GM19438 (cell line): ENCODE results near the gene TINAGL1.

ENCODE experiments used
- ATAC-seq: cut with Tn5 transposase; IDR thresholded peaks from one replicate; pipeline ENCODE4 v1.9.1; 2021; ENCODE audit warnings: low read depth; ENCODE audit not compliant: unreplicated experiment

The TINAGL1 gene

DNA sequence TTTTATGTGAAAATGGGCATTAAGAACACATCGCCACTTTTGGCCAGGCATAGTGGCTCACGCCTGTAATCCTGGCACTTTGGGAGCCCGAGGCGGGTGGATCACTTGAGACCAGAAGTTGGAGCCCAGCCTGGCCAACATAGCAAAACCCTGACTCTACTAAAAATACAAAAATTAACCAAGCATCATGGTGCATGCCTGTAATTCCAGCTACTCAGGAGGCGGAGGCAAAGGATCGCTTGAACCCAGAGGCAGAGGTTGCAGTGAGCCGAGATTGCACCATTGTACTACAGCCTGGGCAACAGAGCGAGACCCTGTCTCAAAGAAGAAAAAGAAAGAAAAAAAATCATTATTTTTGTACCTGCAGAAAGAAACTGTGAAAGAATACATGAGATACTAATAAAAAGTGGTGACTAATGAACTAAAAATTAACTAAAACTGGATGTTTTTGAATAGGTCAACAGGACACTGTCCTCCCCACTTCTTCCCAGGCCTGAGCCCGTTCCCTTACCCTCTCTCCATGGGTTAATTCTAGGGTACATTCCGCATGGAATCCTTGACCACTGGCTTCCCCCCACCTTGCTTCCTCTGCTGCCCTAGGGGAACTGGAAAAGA lies 8.3 kb upstream of the TINAGL1 start:
- no peak for ATAC-seq

DNA sequence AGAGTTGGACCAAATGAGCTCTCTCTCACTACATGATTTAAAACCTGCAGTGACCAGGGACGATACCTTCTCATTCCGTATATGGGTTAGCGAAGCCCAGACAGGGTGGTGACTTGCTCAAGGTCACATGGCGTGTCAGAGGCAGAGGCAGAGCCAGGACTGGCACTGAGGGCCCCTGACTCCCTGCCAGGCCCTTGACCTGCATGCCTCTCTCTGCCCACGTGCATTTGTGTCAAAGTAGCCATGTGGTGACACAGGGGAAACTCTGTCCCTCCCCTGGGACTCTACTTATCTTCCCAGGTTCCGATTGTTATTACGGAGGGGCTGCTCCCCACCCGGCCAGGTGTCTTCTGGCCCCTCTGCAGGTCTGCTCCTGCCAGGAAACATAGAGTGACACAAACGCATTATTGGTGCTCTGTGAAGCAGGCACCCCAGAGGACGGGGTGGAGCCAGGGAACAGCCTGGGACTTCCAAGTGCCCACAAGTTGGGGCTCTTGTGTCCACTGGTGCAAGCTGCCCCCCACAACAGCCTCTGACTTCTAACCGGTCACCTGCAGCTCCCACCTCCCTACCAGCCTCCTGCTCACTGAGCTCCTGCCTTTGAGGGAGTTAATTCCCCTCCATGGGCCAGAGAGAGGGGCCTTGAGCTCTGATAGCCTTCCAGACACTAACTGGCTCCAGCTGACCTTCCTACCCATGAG lies 7.3 kb upstream of the TINAGL1 start:
- no peak for ATAC-seq

- no peak for ATAC-seq
These were observed 6.6 kb upstream of the TINAGL1 start for GRCh38 chr1:31569596-31570173.

GRCh38 chr1:31570228-31570627 lies 6.1 kb upstream of the TINAGL1 start:
- ATAC-seq, result no peak

GRCh38 chr1:31570906-31571305 lies 5.4 kb upstream of the TINAGL1 start:
- no peak for ATAC-seq

DNA sequence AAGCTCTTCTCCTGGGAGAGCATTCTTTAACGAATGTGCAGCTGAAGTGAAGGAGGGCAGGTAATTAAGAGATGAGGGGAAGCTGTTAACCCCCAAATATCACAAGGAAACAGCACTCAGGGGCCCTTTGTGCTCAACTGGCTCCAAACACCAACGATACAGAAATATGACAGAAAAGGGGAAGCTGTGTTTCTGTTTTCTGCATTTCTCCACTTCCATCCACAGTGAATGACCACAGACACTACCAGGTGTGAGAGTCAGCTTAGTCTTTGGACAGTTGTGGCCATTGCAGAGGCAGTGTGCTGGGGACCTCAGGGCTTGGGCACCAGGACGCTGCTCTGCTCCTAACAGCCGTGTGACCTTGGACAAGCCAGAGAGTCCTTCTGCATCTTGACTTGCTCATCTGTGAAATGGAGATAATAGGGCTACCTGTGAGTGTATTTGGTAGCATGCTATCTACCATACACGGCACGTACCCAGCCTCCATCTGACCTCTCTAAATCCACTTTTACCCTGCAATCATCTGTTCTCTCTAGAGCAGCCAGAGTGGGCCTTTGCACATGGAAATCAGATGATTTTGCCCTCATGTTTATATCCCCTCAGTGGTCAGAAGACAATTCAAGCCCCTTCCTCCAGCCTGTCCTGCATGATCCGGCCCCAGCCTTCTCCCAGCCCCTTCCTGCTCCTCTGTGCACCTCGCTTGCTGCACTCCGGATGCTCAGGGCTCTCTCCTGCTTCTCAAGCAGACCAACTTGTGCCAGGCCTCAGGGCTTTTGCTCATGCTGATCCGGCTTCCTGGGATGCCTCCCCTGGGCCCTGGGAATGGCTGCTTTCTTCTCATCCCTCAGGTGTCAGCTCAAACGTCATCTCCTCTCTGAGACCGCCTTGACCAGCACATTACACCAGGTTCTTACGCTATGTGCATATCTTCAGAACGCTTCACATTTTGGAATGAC lies 4.7 kb upstream of the TINAGL1 start:
- ATAC-seq, result no peak

- ATAC-seq, result no peak
These were observed 3.8 kb upstream of the TINAGL1 start for GRCh38 chr1:31572323-31573104.

DNA sequence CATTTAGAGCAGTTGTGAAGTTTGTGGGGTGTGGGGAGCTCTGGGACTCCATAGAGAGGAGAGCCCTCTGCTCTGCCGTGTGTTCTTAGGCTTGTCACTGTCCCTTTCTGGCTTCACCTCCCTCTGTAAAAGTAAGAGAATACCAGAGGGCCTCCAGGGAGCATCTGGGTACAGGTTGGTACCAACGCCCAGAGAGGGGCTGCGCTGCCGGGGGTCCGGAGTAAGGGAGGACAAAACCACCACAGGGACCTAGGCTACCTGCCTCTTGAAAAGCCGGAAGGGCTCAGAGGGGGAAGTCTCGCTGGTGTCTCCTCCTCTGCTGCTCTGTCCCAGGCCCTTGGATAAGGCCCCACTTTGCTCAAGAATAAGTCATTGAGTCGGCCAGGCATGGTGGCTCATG lies 3.1 kb upstream of the TINAGL1 start:
- ATAC-seq, result no peak

DNA sequence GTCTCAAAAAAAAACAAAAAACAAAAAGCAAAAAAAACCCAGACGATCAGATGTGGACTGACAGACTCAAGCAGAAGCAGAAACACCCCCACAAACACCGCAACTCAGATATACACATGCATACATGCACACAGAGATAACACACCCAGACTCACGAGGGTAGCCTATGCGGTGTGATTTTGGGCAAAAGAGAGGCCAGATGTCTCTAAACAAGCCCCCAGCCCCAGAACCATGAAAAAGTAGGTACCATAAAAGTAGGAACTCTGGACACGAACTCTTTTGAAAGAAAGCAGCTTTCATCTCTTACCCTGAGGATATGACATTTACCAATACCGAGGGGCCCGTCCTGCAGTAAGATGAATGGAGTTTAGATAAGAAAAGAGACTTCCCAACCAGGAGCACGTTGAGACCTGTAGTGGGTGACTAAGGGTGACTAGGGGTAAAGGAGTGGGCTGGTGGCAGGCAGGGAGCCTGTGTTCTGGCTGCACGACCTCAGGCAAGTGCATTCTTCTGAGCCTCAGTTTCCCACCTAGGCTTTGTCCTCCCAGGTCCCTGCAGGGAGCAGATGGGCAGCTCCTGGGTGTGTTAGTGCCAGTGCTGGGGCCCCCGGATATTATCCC lies 1.5 kb upstream of the TINAGL1 start:
- no peak for ATAC-seq

DNA sequence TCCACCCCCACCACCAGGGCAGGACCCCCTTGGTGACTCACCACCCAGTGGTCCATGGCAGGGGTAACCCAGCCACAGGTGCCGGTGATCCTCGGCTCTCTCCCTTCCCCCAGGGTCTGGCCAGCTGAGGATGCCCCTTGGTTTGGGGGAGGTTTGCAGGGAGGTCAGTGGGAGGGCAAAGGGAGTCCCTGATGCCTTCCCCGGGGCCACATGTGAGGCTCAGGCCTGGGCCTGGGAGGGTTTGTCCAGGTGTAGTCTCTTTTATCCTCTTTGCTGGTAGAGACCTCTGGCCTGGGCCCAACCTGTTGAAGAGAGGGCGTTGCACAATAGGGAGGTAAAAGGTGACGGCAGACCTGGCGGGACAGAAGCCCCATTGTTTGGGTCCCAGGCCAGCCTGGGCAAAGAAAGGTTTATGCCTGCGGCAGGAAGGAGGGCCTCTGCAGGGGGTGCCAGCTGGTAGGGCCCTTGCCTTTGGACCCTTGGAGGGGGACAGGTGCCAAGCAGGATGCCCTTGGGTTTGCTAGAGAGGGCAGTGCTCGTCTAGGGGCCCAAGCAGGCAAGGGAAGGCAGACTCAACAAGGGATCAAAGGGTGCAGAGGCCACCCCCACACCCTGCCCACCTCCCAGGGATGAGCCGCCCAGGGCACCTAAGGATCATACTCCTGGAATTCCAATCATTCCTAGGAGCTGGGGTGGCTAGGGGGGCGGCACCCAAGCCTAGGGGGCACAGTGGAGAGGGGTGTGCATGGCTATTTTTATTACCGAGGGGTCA lies 760 bp upstream of the TINAGL1 start:
- no peak for ATAC-seq

DNA sequence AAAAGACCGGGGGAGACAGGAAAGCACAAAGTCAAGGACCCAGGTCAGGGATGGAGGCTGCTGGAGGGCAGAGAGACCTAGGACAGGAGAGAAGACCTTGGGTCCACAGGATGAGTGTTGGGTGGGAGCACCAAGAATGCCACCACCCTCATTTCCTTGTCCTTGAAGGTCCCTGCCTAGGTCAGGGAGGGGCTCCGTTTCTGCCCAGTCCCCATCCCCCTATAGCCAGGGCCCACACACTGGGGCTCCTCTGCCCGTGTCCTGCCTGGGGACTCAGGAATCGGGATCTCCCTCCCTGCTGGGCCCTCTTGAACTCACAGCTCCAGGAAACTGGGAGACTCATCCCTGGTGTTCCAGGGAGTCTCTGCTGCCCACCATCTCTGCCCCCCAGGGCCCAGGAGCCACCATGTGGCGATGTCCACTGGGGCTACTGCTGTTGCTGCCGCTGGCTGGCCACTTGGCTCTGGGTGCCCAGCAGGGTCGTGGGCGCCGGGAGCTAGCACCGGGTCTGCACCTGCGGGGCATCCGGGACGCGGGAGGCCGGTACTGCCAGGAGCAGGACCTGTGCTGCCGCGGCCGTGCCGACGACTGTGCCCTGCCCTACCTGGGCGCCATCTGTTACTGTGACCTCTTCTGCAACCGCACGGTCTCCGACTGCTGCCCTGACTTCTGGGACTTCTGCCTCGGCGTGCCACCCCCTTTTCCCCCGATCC lies 584 bp downstream of the TINAGL1 start:
- ATAC-seq, result no peak

GRCh38 chr1:31577515-31578192 lies 1.3 kb downstream of the TINAGL1 start:
- ATAC-seq, result no peak

DNA sequence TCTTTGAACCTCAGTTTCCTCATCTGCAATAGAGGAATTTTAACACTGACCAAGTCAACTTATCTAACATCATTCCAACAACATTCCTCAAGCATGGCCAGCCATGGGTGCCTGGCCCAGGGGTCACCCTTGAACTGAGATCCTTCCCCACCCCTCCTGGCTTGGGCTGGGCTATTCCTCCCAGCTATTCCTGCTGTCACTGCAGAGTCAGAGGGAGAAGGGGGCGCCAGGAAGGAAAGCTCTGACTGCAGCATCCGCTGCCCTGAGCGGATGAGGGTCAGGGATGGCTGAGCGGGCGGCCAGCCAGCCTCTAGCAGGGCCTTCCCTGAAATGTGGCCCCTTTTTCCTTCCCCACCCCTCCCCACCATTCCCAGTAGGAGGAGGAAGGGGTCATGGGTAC lies 3.1 kb downstream of the TINAGL1 start:
- no peak for ATAC-seq

DNA sequence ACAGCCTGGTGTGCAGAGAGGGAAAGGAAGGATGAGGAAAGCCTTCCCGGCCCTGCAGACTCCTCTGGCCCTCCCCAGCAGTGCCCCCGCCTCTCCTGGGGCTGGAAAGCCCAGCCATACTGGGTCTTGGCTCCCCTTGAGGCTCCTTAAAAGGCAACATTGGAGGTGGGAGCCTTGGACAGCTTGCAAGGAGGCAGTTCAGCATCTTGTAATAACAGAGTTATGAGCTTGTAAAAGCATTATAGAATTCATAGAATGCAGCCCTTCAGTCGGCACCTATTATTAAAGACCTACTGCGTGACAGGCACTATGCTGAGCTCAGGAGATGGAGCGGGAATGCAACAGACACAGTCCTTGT lies 4.2 kb downstream of the TINAGL1 start:
- no peak for ATAC-seq

DNA sequence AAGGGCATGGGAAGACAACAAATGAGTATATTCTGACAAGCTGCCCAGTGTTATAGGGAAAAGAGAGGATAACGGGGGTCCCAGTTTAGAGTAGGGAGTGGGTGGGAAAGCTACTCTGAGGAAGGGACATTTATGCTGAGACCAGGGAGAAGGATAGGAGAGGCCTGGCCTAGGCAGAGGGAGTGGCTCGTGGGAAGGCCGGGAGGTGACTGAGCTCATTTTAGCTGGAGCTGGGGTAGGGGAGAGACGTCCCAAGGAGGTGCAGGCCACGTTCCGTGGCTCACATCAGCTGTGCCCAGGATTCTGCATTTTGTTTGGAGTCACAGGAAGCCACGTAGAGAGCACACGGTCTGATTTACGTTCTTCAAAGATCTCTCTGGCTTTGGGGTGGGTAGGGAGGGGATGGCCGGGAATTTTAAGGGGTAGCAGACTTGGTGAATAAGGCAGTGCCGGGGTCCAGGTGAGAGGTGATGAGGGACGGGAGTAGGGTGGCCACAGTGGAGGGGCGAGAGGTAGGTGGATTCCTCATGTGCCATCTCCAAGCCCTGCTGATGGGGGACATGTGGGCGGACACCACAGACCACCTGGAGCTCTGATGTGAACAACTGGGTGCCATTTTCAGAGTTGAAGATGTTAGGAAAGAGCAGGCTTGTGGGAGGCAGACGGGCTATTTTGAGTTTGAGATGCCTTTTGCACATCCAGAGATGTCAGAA lies 4.7 kb downstream of the TINAGL1 start:
- no peak for ATAC-seq

DNA sequence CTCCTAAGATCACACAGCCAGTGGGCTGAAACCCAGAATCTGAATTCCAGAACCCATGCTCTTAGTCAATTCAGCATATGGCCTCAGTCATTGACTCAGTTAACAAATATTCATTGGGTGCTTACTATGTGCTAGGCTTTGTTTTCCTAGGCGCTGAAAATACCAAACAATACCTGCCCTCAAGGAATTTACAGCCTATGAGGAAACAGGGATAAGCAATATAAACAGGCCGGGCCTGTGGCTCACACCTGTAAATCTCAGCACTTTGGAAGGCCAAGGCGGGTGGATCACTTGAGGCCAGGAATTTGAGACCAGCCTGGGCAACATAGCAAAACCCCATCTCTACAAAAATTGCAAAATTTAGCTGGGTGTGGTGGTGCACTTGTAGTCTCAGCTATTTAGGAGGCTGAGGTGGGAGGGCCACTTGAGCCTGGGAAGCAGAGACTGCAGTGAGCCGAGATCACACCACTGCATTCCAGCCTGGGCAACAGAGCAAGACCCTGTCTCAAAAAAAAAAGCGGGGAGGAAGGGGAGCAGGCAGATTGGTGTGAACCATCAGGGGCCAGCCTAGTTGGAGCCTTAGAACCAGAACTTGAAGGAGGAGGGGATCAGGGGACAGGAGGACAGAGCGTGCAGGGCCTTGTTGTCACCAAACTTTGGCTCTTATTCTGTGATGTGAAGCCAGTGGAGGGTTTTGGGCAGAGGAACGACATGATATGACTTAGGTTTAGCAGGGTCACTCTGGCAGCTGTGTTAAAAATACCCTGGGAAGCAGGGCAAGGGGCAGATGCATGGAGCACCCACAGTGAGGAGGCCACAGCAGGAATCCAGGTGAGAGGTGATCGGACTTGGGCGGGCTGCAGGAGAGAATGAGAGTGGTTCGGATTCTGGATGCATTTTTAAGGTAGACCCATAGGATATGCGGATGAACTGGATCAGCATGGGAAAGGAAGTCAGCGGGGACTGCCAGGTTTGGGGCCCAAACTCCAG lies 5.8 kb downstream of the TINAGL1 start:
- ATAC-seq, result no peak
